Activated naive CD8-positive, alpha-beta T cell treated with anti-CD3 and anti-CD28 coated beads, Interleukin-2, amount 10 ng/mL, durations not matched to agents 7 days and 5 days (primary cell): ENCODE results near the gene NUP214. TPM values are rescaled to one million over a fixed set of nuclear protein-coding genes. Genes with fewer than 3 reads are reported as not detected.
"Not testable (repeated sequence)": the region's sequence is repeated elsewhere in the genome, so short reads cannot be mapped to it uniquely, and the experiment has no call there.

Experiments
- ATAC-seq: fragments of 150-1000 bp; cut with Tn5 transposase; one replicate; pipeline ENCODE4 v1.10.0; 2021; ENCODE audit warnings: low read depth, moderate library complexity
- POLR2A ChIA-PET: fragments of 350-600 bp; sonication (Branson Sonifier 250); formaldehyde crosslinking; loops from one replicate; lab custom pipeline; 2021; ENCODE audit warnings: antibody characterized with exemption; lab: Charles Lee
- DNase-seq: peaks from one replicate; pipeline ENCODE4 v3.0.0; 2021
- H3K27ac Mint-ChIP-seq: one replicate; pipeline ENCODE4 v1.8.0; 2022; ENCODE audit warnings: mild to moderate bottlenecking, mixed read lengths
- H3K27me3 Mint-ChIP-seq: one replicate; pipeline ENCODE4 v1.8.0; 2022; ENCODE audit warnings: mild to moderate bottlenecking, moderate library complexity, mixed read lengths
- H3K36me3 Mint-ChIP-seq: one replicate; pipeline ENCODE4 v1.8.0; 2021; ENCODE audit warnings: mild to moderate bottlenecking, mixed read lengths
- H3K4me1 Mint-ChIP-seq: one replicate; pipeline ENCODE4 v1.8.0; 2021; ENCODE audit warnings: mixed read lengths
- H3K4me3 Mint-ChIP-seq: one replicate; pipeline ENCODE4 v1.8.0; 2022; ENCODE audit warnings: mild to moderate bottlenecking, moderate library complexity, mixed read lengths
- H3K9me3 Mint-ChIP-seq: one replicate; pipeline ENCODE4 v1.8.0; 2021; ENCODE audit warnings: mixed read lengths
- total RNA-seq, 2 experiments: library from RNA; stranded (reverse); gene quantifications; one replicate each; pipeline ENCODE4 v1.2.3, GENCODE V29; 2021

NUP214 gene
- total RNA-seq, 2 experiments from 2014 or later, result 69.4 to 73.9 TPM

- DNase-seq, H3K4me3 Mint-ChIP-seq, H3K27me3 Mint-ChIP-seq, ATAC-seq, POLR2A ChIA-PET, H3K27ac Mint-ChIP-seq, H3K9me3 Mint-ChIP-seq: not testable (repeated sequence)
- H3K4me1 Mint-ChIP-seq, result peaks cover 10% of the 10 kb centered on the region
- peaks cover 11% of the 10 kb centered on the region for H3K36me3 Mint-ChIP-seq
Measured at GRCh38 chr9:131244331-131244730, 118.9 kb downstream of the NUP214 start.

- peaks cover 2% of the 10 kb centered on the region for H3K27me3 Mint-ChIP-seq
- DNase-seq (no peak), ATAC-seq (no peak)
- no peak overlapping the region for H3K27ac Mint-ChIP-seq
- no peak overlapping the region for H3K4me3 Mint-ChIP-seq
- H3K9me3 Mint-ChIP-seq, result peaks cover 5% of the 10 kb centered on the region
- H3K4me1 Mint-ChIP-seq, result peaks cover 6% of the 10 kb centered on the region
- POLR2A ChIA-PET, result interaction anchor here (0.6 to 1.6 kb wide), 2 partner anchors 10 to 61 kb away, joined by 5 to 6 read pairs; no protein-coding TSS in a partner anchor
- peaks cover 11% of the 10 kb centered on the region for H3K36me3 Mint-ChIP-seq
Measured at GRCh38 chr9:131246618-131247017, 121.2 kb downstream of the NUP214 start.

- DNase-seq, result no peak
- Mint-ChIP-seq H3K27ac (peak overlapping the region; percentile 99), H3K27me3 (no peaks in the 10 kb centered on the region), H3K9me3 (no peaks in the 10 kb centered on the region), H3K4me1 (peaks cover 32% of the 10 kb centered on the region), H3K36me3 (peaks cover 3% of the 10 kb centered on the region), H3K4me3 (peak overlapping the region; percentile 88)
- no peak for ATAC-seq
- POLR2A ChIA-PET, result interaction anchor here (0.8 to 14.6 kb wide), 11 partner anchors 9 to 249 kb away, joined by 3 to 594 read pairs (median 5); partner anchors contain the start of genes FAM78A and PLPP7
Measured at GRCh38 chr9:131252120-131252519, 126.7 kb downstream of the NUP214 start.

- H3K4me1 Mint-ChIP-seq, result peaks cover 47% of the 10 kb centered on the region
- POLR2A ChIA-PET, result interaction anchor here (0.9 to 14.6 kb wide), 4 partner anchors 8 to 24 kb away, joined by 4 to 594 read pairs (median 46); partner anchors contain the start of gene FAM78A
Measured at GRCh38 chr9:131253891-131254491, 128.6 kb downstream of the NUP214 start.

GRCh38 chr9:131254626-131255025, 129.2 kb downstream of the NUP214 start:
- Mint-ChIP-seq H3K4me3 (peak overlapping the region; percentile 47), H3K36me3 (peaks cover 7% of the 10 kb centered on the region), H3K27me3 (no peaks in the 10 kb centered on the region), H3K4me1 (peaks cover 47% of the 10 kb centered on the region), H3K9me3 (no peaks in the 10 kb centered on the region), H3K27ac (peak overlapping the region; percentile 99)
- POLR2A ChIA-PET, result interaction anchor here (1.9 to 14.6 kb wide), 3 partner anchors 15 to 144 kb away, joined by 6 to 594 read pairs (median 79); partner anchors contain the start of gene FAM78A
- DNase-seq (no peak), ATAC-seq (no peak)

More at GRCh38 chr9:131253891-131254491, 128.6 kb downstream of the NUP214 start:
- no peaks in the 10 kb centered on the region for H3K9me3 Mint-ChIP-seq
- peak overlapping the region; percentile 99 for H3K27ac Mint-ChIP-seq
- no peaks in the 10 kb centered on the region for H3K27me3 Mint-ChIP-seq
- no peak for DNase-seq
- ATAC-seq, result no peak
- peak overlapping the region; percentile 16 for H3K4me3 Mint-ChIP-seq
- H3K36me3 Mint-ChIP-seq, result peaks cover 7% of the 10 kb centered on the region

GRCh38 chr9:131255676-131256197, 130.4 kb downstream of the NUP214 start:
- Mint-ChIP-seq H3K9me3 (no peaks in the 10 kb centered on the region), H3K36me3 (peaks cover 13% of the 10 kb centered on the region), H3K27ac (peak overlapping the region; percentile 99), H3K27me3 (no peaks in the 10 kb centered on the region), H3K4me3 (peak overlapping the region; percentile 84), H3K4me1 (peaks cover 47% of the 10 kb centered on the region)
- ATAC-seq, result no peak
- POLR2A ChIA-PET, result interaction anchor here (0.6 to 14.6 kb wide), 15 partner anchors 9 to 530 kb away, joined by 3 to 594 read pairs (median 6); partner anchors contain the start of genes FAM78A and NUP214
- DNase-seq, result no peak

- Mint-ChIP-seq H3K27me3 (no peaks in the 10 kb centered on the region), H3K4me3 (peak overlapping the region; percentile 56), H3K36me3 (peaks cover 20% of the 10 kb centered on the region), H3K27ac (peak overlapping the region; percentile 99), H3K4me1 (peaks cover 49% of the 10 kb centered on the region), H3K9me3 (no peaks in the 10 kb centered on the region)
- no peak for ATAC-seq
- POLR2A ChIA-PET, result interaction anchor here (0.5 to 14.6 kb wide), 9 partner anchors 13 to 1802 kb away, joined by 3 to 594 read pairs (median 8); partner anchors contain the start of genes FAM78A and NUP214
- no peak for DNase-seq
Measured at GRCh38 chr9:131257266-131258025, 132.1 kb downstream of the NUP214 start.

- POLR2A ChIA-PET, result interaction anchor here (3.1 to 14.6 kb wide), 3 partner anchors 12 to 20 kb away, joined by 43 to 594 read pairs (median 79); partner anchors contain the start of gene FAM78A
- H3K4me3 Mint-ChIP-seq, result peak overlapping the region; percentile 56
- peak overlapping the region; percentile 99 for H3K27ac Mint-ChIP-seq
- H3K27me3 Mint-ChIP-seq, result no peaks in the 10 kb centered on the region
- DNase-seq, result no peak
- ATAC-seq, result no peak
- peaks cover 28% of the 10 kb centered on the region for H3K36me3 Mint-ChIP-seq
- H3K9me3 Mint-ChIP-seq, result no peaks in the 10 kb centered on the region
- H3K4me1 Mint-ChIP-seq, result peaks cover 50% of the 10 kb centered on the region
Measured at GRCh38 chr9:131258186-131258585, 132.8 kb downstream of the NUP214 start.

GRCh38 chr9:131258698-131259431, 133.5 kb downstream of the NUP214 start:
- H3K27ac Mint-ChIP-seq, result peak overlapping the region; percentile 99

GRCh38 chr9:131259432-131259898, 134.1 kb downstream of the NUP214 start:
- no peaks in the 10 kb centered on the region for H3K9me3 Mint-ChIP-seq
- H3K27ac Mint-ChIP-seq, result peak overlapping the region; percentile 60
- peaks cover 34% of the 10 kb centered on the region for H3K36me3 Mint-ChIP-seq
- peaks cover 48% of the 10 kb centered on the region for H3K4me1 Mint-ChIP-seq
- no peaks in the 10 kb centered on the region for H3K27me3 Mint-ChIP-seq
- DNase-seq (no peak), ATAC-seq (no peak)
- POLR2A ChIA-PET, result interaction anchor here (14.6 kb wide), 1 partner anchor 11 kb away, joined by 594 read pairs; the partner anchor contains the start of gene FAM78A
- no peak overlapping the region for H3K4me3 Mint-ChIP-seq

More at GRCh38 chr9:131258698-131259431, 133.5 kb downstream of the NUP214 start:
- no peaks in the 10 kb centered on the region for H3K27me3 Mint-ChIP-seq
- ATAC-seq (no peak), DNase-seq (no peak)
- H3K4me1 Mint-ChIP-seq, result peaks cover 47% of the 10 kb centered on the region
- POLR2A ChIA-PET, result interaction anchor here (14.6 kb wide), 1 partner anchor 11 kb away, joined by 594 read pairs; the partner anchor contains the start of gene FAM78A
- H3K4me3 Mint-ChIP-seq, result no peak overlapping the region
- no peaks in the 10 kb centered on the region for H3K9me3 Mint-ChIP-seq
- H3K36me3 Mint-ChIP-seq, result peaks cover 31% of the 10 kb centered on the region

GRCh38 chr9:131259916-131260597, 134.7 kb downstream of the NUP214 start:
- Mint-ChIP-seq H3K36me3 (peaks cover 39% of the 10 kb centered on the region), H3K4me1 (peaks cover 51% of the 10 kb centered on the region), H3K27ac (peak overlapping the region; percentile 43), H3K9me3 (no peaks in the 10 kb centered on the region), H3K27me3 (no peaks in the 10 kb centered on the region), H3K4me3 (no peak overlapping the region)
- DNase-seq (no peak), ATAC-seq (no peak)
- POLR2A ChIA-PET, result interaction anchor here (14.6 kb wide), 1 partner anchor 10 kb away, joined by 594 read pairs; the partner anchor contains the start of gene FAM78A
